ENCODE results near the gene MACC1. TPM values are rescaled to one million over a fixed set of nuclear protein-coding genes. Genes with fewer than 3 reads are reported as not detected.
"Not testable (repeated sequence)": the region's sequence is repeated elsewhere in the genome, so short reads cannot be mapped to it uniquely, and the experiment has no call there.

MACC1 gene
- total RNA-seq, 4 donors from 2014 or later: 15.4 to 18.5 (median 15.8) TPM

- TF ChIP-seq CTCF (IDR thresholded peaks at IDR 0.05) (no peak), POLR2A (IDR thresholded peaks at IDR 0.05) (no peak)
- 45 to 60% methylated on average over 2 of the region's 2 CpGs for WGBS, 2 donors
- DNase-seq (ENCODE audit: low spot score in 2 of 2): no peak
- intact Hi-C loops (cut with DNase I; ENCODE audit: low total_unique reads): no loop called here
- H3K4me3 ChIP-seq (ENCODE audit: low read depth, poor library complexity, severe bottlenecking): no peak overlapping the region
These were observed 26.4 kb downstream of the MACC1 start for GRCh38 chr7:20190560-20191390.

GRCh38 chr7:20189852-20190251 lies 27.3 kb downstream of the MACC1 start:
- TF ChIP-seq POLR2A (IDR thresholded peaks at IDR 0.05) (no peak), CTCF (IDR thresholded peaks at IDR 0.05) (no peak)
- no peak overlapping the region for H3K4me3 ChIP-seq (ENCODE audit: low read depth, poor library complexity, severe bottlenecking)
- no peak for DNase-seq (ENCODE audit: low spot score in 2 of 2)
- intact Hi-C loops (cut with DNase I; ENCODE audit: low total_unique reads): loop anchor here (2.0 kb wide), 1 partner anchor 17 kb away; no protein-coding TSS in a partner anchor

- TF ChIP-seq POLR2A (IDR thresholded peaks at IDR 0.05) (no peak), CTCF (IDR thresholded peaks at IDR 0.05) (no peak)
These were observed 28.6 kb downstream of the MACC1 start for GRCh38 chr7:20188567-20188966.

GRCh38 chr7:20187850-20188249 lies 29.3 kb downstream of the MACC1 start:
- not testable (repeated sequence) for DNase-seq (ENCODE audit: low spot score in 2 of 2); H3K4me3 ChIP-seq (ENCODE audit: low read depth, poor library complexity, severe bottlenecking)
- intact Hi-C loops (cut with DNase I; ENCODE audit: low total_unique reads): loop anchor here (2.0 kb wide), 1 partner anchor 15 kb away; no protein-coding TSS in a partner anchor
- 80% methylated on average over 4 of the region's 4 CpGs for WGBS, 2 donors

More at GRCh38 chr7:20188567-20188966, 28.6 kb downstream of the MACC1 start:
- no peak overlapping the region for H3K4me3 ChIP-seq (ENCODE audit: low read depth, poor library complexity, severe bottlenecking)
- no peak for DNase-seq (ENCODE audit: low spot score in 2 of 2)
- intact Hi-C loops (cut with DNase I; ENCODE audit: low total_unique reads): loop anchor here (2.0 kb wide), 1 partner anchor 16 kb away; no protein-coding TSS in a partner anchor
- WGBS, 2 donors: 76 to 89% methylated on average over 1 of the region's 1 CpG

- intact Hi-C loops (cut with DNase I; ENCODE audit: low total_unique reads): no loop called here
- TF ChIP-seq POLR2A (IDR thresholded peaks at IDR 0.05) (no peak), CTCF (IDR thresholded peaks at IDR 0.05) (no peak)
- H3K4me3 ChIP-seq (ENCODE audit: low read depth, poor library complexity, severe bottlenecking): no peak overlapping the region
- WGBS, 2 donors: 91 to 94% methylated on average over 5 of the region's 5 CpGs
- no peak for DNase-seq (ENCODE audit: low spot score in 2 of 2)
These were observed 31.2 kb downstream of the MACC1 start for GRCh38 chr7:20185988-20186387.

- no peak for DNase-seq (ENCODE audit: low spot score in 2 of 2)
- intact Hi-C loops (cut with DNase I; ENCODE audit: low total_unique reads): no loop called here
- WGBS, 2 donors: 79 to 80% methylated on average over 4 of the region's 4 CpGs
- H3K4me3 ChIP-seq (ENCODE audit: low read depth, poor library complexity, severe bottlenecking): no peak overlapping the region
- TF ChIP-seq POLR2A (IDR thresholded peaks at IDR 0.05) (no peak), CTCF (IDR thresholded peaks at IDR 0.05) (no peak)
These were observed 34.1 kb downstream of the MACC1 start for GRCh38 chr7:20183086-20183485.
